GM12874 (cell line): Measurements from ENCODE around the gene RNH1.

Experiments used
- CTCF ChIP-seq: IDR thresholded peaks from 2 replicates; pipeline ENCODE4 v1.5.1; 2011; ENCODE audit warnings: low read depth, mild to moderate bottlenecking, control low read depth, low read length, moderate library complexity; ENCODE audit not compliant: insufficient read depth

RNH1 gene

DNA sequence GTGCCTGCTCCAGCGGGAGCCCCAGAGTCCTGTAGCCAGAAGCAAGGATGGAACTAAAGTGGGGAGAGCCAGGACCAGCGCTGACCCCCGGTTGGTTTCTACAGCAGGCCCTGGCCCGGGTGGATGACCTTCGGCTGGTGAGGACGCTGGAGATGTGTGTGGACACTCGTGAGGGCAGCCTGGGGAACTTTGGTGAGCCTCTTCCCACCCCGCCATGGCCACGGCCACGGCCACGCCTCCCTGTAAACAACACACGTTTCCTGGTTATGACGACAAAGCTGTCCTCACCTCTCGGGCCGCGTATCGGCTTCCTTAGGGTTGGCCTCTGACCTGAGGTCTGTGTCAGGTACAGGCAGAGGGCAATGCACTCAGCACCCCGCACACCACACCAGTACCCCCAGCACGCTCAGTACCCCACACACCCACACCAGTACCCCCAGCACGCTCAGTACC, 34.4 kb upstream of the RNH1 start:
- no peak for TF ChIP-seq CTCF

- TF ChIP-seq CTCF: no peak
Measured at GRCh38 chr11:540583-541432, 33.8 kb upstream of the RNH1 start.

DNA sequence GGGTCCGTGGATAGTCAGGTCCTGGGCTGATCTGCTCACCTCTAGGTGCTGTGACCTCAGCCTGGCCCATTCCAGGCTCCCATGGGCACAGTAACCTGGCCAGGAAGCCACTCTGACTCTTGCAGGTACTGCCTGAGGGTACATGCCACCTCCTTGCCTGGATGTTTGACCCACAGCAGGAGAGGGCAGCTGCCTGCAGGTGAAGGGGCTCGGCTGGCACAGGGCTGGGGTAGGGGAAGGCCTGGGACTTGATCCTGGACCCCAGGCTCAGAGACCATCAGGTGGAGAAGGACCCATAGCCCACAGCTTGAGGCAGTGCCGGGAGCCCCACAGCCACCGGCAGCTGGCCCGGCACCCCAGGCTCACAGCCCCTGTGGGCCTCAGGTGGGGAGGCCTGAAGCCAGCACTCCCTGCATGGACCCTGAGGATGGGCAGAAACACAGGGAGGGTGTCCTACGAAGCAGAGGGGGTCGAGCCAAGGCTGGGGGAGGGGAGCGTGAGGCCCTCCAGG, 33.0 kb upstream of the RNH1 start:
- TF ChIP-seq CTCF: no peak

- TF ChIP-seq CTCF: no peak
Measured at GRCh38 chr11:538431-539051, 31.5 kb upstream of the RNH1 start.

DNA sequence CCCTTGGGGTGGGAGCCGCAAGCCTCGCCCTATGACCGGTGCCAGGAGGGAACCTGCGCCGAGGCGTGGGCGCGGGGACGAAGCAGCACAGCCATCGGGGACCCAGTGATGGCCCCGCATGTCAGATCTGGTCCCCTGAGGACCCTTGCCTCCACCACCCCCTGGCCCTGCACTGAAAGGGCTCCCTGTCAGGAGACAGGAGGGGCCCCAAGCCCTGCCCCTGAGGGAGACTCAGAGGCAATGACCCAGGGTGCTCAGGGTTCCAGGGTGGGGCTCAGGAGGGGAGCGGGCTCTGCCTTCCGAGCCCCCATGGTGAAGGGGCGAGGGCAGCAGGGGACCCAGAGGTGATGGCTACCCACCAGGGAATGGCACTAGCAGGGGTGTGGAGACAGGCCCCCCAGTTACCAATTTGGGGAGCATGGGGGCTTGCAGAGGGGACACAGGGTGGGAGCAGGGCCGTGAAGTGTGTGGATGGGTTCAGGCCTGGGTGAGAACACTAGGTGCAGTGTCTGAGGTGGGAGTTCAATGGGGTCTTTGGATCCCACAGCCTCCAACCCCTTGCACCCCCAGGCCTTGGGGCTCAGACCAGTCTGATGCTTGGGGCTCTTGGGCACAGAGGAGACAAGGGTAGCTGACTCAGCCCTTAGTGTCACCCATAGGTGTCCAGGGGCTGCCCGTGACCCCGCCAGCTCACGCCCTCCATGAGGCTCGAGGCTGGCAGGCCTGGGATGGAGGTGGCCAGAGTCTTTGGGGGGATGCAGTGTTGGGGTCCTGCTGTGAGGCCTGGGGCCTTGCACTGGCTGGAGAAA, 30.8 kb upstream of the RNH1 start:
- no peak for TF ChIP-seq CTCF

DNA sequence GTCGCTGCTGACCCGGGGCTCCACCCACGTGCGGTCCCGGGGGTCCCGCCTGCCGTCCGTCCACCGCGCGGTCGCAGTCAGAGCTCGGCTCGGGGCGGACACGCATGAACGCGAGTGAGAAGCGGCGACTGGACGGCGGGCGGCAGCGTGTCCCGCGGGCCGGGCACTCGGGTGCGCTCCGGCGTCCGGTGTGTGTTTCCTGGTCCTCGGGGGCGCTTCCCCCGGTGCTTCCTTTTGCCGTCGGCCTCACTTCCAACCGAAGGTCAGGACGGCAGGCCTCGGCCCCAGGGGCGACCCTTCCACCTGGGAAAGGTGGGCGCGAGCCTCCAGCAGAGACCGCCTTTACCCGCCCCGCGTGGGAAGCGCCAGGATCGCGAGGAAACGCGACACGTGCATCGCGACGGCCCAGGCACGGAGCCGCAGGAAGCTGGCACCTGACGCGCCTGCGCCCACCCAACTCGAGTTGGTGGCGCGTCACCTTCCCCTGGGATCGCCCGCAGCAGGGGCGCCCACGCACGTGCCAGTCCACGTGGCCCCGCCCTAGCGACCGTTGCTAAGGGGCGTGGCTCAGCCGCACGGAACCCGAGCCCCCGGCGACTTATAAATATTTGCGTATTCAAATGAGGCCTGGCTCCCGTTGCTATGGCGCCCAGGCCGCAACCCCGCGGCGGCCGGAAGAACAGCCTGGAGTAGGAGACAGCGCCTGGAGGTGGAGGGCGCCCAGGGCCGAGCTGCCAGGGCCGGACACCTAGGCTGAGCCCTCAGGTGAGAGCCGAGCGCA, 30.0 kb upstream of the RNH1 start, which contains the start of gene LRRC56:
TSS of gene LRRC56 (plus strand) at position 687 of the 781 bp plus-strand sequence. CDS start 3,158 bp downstream, outside the sequence.
- TF ChIP-seq CTCF: no peak
